Lung (tissue), 12 donors: ENCODE results near the gene GPHA2. TPM values are rescaled to one million over a fixed set of nuclear protein-coding genes. Genes with fewer than 3 reads are reported as not detected.

Source experiments
- ATAC-seq: fragments of 200-7000 bp; cut with Tn5 transposase; one replicate; pipeline ENCODE4 v1.9.1; 2020; ENCODE audit warnings: moderate number of reproducible peaks; ENCODE audit not compliant: insufficient read depth, low FRiP score
- DNase-seq, 3 donors: peaks; one replicate each; pipeline ENCODE4 v3.0.0-alpha.2; 2013 to 2017
- H3K27ac ChIP-seq, 2 donors: one replicate each; pipeline ENCODE4 v1.5.1; 2013; ENCODE audit warnings: mild to moderate bottlenecking in 2 of 2, moderate library complexity in 2 of 2, control low read depth in 1 of 2, inconsistent platforms in 1 of 2, low read depth in 1 of 2, low read length in 1 of 2
- H3K27me3 ChIP-seq, 3 donors: one replicate each; pipeline ENCODE4 v1.5.1; 2013; ENCODE audit warnings: low read length in 2 of 3; ENCODE audit not compliant: control insufficient read depth in 3 of 3, insufficient read depth in 3 of 3
- H3K36me3 ChIP-seq, 4 donors: one replicate each; pipeline ENCODE4 v1.5.1; 2013; ENCODE audit warnings: low read length in 4 of 4, mild to moderate bottlenecking in 1 of 4, moderate library complexity in 1 of 4; ENCODE audit not compliant: control insufficient read depth in 4 of 4, insufficient read depth in 4 of 4
- H3K4me1 ChIP-seq, 5 donors: one replicate each; pipeline ENCODE4 v1.5.1; 2013; ENCODE audit warnings: low read length in 5 of 5, mild to moderate bottlenecking in 2 of 5, moderate library complexity in 1 of 5; ENCODE audit not compliant: control insufficient read depth in 5 of 5, insufficient read depth in 5 of 5
- H3K4me3 ChIP-seq: one replicate; pipeline ENCODE4 v1.5.1; 2013; ENCODE audit warnings: mild to moderate bottlenecking, control low read depth, moderate library complexity
- H3K9ac ChIP-seq, 2 donors: one replicate each; pipeline ENCODE4 v1.5.1; 2013; ENCODE audit warnings: low read length in 2 of 2, control low read depth in 1 of 2; ENCODE audit not compliant: insufficient read depth in 1 of 2
- H3K9me3 ChIP-seq, 4 donors: one replicate each; pipeline ENCODE4 v1.5.1; 2013; ENCODE audit warnings: low read length in 3 of 4, mild to moderate bottlenecking in 1 of 4, moderate library complexity in 1 of 4; ENCODE audit not compliant: control insufficient read depth in 4 of 4, insufficient read depth in 3 of 4
- WGBS, 2 donors: extraction: QIAGEN DNeasy Blood & Tissue Kit; methylation state at CpG; one replicate each; pipeline ENCODE4 v1.1.7; 2013; 5-methylcytosine and 5-hydroxymethylcytosine counted together
- polyA plus RNA-seq, 2 donors: library from polyadenylated mRNA; stranded (reverse); fragments of 200-250 nt; gene quantifications; one replicate each; pipeline ENCODE4 v1.2.1, GENCODE V29; 2013
- total RNA-seq, 2 donors: library from RNA; depleted of rRNA in 1 of 2; stranded (reverse); fragments of >200 nt in 1 of 2; gene quantifications; one replicate each; pipeline ENCODE4 v1.2.1, GENCODE V29; 2014 to 2021
- TF ChIP-seq, protein P1 (sequence below): IDR thresholded peaks from 2 replicates; pipeline ENCODE4 v1.5.1; 2012; ENCODE audit warnings: mild to moderate bottlenecking; ENCODE audit errors: control extremely low read depth, extremely low read depth
- donor health status: control.
- donor health status: control.
- donor health status: Bipolar disorder and iron deficiency.
- donor health status: healthy.
- donor health status: DM: yes; HTN: yes; CAD: no.

GPHA2 gene
- total and polyA plus RNA-seq, 4 donors = 0.19 TPM; not detected in 3

DNA sequence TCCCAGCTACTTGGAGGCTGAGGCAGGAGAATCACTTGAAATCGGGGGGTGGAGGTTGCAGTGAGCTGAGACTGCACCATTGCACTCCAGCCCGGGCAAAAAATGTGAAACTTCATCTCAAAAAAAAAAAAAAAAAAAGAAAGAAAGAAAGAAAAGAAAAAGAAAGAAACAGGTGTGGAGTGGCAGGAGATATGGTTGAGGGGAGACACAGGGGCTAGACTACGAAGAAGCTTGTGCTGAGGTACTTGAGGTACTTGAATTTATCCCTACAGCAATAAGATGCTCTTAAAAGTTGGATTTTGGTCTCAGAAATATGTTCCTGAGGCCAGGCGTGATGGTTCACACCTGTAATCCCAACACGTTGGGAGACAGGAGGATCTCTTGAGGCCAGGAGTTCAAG, 38.4 kb upstream of the GPHA2 start:
- no peak overlapping the region for H3K27ac ChIP-seq
- ATAC-seq = no peak
- DNase-seq = no peak
- peaks cover 0 to 4% (median 2%) of the 10 kb centered on the region in 3 donors for H3K27me3 ChIP-seq
- no peaks in the 10 kb centered on the region for H3K36me3 ChIP-seq
- no peak overlapping the region for H3K9ac ChIP-seq
- peaks cover 0 to 5% (median 0%) of the 10 kb centered on the region in 5 donors for H3K4me1 ChIP-seq
- WGBS, 2 donors = 85 to 86% methylated on average over 5 of the region's 5 CpGs
- TF ChIP-seq, protein P1, sequence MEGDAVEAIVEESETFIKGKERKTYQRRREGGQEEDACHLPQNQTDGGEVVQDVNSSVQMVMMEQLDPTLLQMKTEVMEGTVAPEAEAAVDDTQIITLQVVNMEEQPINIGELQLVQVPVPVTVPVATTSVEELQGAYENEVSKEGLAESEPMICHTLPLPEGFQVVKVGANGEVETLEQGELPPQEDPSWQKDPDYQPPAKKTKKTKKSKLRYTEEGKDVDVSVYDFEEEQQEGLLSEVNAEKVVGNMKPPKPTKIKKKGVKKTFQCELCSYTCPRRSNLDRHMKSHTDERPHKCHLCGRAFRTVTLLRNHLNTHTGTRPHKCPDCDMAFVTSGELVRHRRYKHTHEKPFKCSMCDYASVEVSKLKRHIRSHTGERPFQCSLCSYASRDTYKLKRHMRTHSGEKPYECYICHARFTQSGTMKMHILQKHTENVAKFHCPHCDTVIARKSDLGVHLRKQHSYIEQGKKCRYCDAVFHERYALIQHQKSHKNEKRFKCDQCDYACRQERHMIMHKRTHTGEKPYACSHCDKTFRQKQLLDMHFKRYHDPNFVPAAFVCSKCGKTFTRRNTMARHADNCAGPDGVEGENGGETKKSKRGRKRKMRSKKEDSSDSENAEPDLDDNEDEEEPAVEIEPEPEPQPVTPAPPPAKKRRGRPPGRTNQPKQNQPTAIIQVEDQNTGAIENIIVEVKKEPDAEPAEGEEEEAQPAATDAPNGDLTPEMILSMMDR = no peak
- H3K9me3 ChIP-seq = no peaks in the 10 kb centered on the region
- no peak overlapping the region for H3K4me3 ChIP-seq

DNA sequence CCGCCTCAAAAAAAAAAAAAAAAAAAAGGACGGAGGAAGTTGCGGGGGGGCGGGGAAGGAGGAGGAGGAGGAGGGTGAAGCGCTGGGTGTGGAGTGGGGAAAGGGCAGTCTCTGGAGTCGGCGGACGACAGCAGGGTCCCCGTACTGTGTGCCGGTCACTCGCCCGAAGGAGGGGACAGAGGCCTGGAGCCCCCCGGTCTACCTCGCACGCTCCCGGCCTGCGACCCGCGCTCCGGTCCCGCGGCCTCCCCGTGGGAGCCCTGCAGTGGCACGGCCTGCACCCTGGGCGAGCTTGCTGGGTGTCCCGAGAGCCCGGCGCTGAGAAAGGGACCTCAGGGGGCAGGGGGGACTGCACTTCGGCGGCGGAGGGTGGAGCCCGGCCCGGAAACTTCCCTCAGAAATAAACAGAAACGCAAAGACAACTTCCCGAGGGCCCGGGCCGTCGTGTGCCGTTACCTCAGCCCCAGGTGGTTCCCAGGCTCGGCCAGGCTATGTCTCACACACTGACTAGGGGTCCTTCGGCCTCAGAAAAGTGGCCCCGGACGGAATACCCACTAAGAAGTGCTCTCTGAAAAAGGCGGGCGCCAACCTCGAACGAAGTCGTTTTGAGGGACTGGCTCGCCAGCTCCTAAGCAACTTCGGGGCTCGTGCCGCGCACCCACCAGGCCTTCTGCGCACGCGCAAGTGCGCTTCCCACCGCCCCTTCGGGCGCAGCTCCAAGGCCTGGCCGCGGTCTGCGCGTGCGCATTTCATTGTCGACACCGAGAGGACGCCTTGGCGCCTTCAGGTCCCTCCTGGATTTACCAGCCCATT, 35.9 kb upstream of the GPHA2 start, which contains the start of gene MAJIN:
Gene MAJIN, minus strand, starts transcription at position 688 of the 813 bp plus-strand sequence. CDS start 12,703 bp downstream, outside the sequence.
- Histone ChIP-seq H3K27ac (peak within 1 kb of the TSS in 1 of 2 donors; percentile 54), H3K9me3 (no peaks in the 10 kb centered on the region), H3K4me3 (peak within 1 kb of the TSS; percentile 27), H3K36me3 (no peaks in the 10 kb centered on the region), H3K27me3 (peaks cover 0 to 4% (median 2%) of the 10 kb centered on the region in 3 donors), H3K9ac (no peak within 1 kb of the TSS), H3K4me1 (peaks cover 0 to 5% (median 0%) of the 10 kb centered on the region in 5 donors)
- ATAC-seq (peak; percentile 59), DNase-seq (peak; percentile 81 to 83 (median 83))
- TF ChIP-seq, protein P1 = no peak
- 15 to 16% methylated on average over 61 to 69 of the region's 69 CpGs for WGBS, 2 donors

GRCh38 chr11:64970731-64971151, 35.0 kb upstream of the GPHA2 start:
- H3K4me1 ChIP-seq = peaks cover 0 to 5% (median 0%) of the 10 kb centered on the region in 5 donors
- ATAC-seq = peak; percentile 52
- WGBS, 2 donors = 74 to 87% methylated on average over 7 to 8 of the region's 8 CpGs

More at GRCh38 chr11:64970731-64971151, 35.0 kb upstream of the GPHA2 start:
- Histone ChIP-seq H3K9ac (no peak overlapping the region), H3K9me3 (no peaks in the 10 kb centered on the region), H3K27me3 (peaks cover 0 to 4% (median 2%) of the 10 kb centered on the region in 3 donors), H3K4me3 (no peak overlapping the region), H3K36me3 (no peaks in the 10 kb centered on the region), H3K27ac (peak overlapping the region in 1 of 2 donors; percentile 47)
- TF ChIP-seq, protein P1 = no peak
- DNase-seq = no peak
